Measurements from ENCODE around the gene CFAP299.
A peak's percentile ranks its signal among the peaks of the same experiment; 100 is the strongest.
"Not testable (repeated sequence)": the region's sequence is repeated elsewhere in the genome, so short reads cannot be mapped to it uniquely, and the experiment has no call there.

CFAP299 gene

DNA sequence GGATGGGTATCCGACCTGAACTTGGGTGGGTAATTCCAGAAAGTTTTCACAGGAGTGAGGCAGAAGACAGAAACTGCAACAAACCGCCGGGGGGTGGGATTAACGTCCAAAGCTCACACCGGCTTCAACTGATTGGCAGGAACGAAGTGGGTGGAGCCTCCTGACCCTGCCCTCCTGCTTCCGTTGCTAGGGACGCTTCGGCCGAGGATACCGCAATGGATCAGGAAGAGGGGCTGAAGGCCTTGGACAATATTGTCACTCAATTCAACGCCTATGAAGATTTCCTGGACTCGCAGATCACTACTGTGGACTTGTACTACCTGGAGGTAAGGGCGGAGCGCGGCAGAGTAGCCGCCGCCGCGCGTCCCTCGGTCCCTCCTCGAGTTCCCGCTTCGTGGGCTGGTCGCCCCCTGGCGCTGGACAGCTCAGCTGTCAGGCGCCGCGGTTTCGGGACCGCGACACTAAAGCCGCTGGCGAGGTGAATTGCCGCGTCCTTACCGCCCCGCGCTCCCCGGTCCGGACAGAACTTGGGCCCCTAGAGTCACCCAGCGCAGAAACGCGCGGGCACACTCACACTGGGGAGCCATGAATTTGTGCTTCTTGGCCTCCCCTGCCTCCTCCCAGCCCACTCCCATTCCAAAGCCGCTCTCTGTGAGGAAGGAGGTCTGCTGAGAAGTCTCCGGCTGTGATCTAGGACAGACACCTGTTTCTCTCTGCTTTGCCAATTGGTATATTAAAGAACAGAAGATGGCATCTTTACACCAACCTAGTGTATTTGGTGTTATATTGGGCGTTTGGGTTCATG, at the start of gene CFAP299:
CFAP299 (plus strand) TSS at position 177 of the 805 bp plus-strand sequence.
- DNase-seq, result peak; percentile 53 to 55

- no peak for DNase-seq
These were observed 49.1 kb upstream of the CFAP299 start for GRCh38 chr4:80286451-80286850.

DNA sequence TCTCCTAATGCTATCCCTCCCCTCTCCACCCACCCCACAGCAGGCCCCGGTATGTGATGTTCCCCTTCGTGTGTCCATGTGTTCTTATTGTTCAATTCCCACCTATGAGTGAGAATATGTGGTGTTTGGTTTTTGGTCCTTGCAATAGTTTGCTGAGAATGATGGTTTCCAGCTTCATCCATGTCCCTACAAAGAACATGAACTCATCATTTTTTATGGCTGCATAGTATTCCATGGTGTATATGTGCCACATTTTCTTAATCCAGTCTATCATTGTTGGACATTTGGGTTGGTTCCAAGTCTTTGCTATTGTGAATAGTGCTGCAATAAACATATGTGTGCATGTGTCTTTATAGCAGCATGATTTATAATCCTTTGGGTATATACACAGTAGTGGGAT, 44.9 kb upstream of the CFAP299 start:
- DNase-seq, result not testable (repeated sequence)

DNA sequence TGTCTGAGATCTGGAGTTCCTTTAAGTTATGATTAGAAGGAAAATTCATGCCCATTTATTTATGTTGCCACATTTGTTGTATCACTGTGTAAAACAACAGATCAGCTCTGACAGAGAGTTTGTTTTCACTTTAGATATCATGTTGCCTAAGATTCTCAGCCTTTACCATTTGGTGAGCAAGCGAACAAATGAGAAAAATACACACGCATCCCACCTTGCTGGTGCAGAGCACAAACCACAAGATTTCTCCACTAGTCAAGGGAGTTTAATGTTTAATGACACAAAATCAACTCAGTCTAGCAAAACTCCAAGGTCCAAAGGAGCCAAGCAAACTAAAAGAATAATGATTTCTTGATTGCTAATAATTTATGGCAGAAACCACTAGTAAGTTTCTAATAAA, 41.3 kb upstream of the CFAP299 start:
- DNase-seq, result no peak

GRCh38 chr4:80295336-80295735, 40.2 kb upstream of the CFAP299 start:
- no peak for DNase-seq

DNA sequence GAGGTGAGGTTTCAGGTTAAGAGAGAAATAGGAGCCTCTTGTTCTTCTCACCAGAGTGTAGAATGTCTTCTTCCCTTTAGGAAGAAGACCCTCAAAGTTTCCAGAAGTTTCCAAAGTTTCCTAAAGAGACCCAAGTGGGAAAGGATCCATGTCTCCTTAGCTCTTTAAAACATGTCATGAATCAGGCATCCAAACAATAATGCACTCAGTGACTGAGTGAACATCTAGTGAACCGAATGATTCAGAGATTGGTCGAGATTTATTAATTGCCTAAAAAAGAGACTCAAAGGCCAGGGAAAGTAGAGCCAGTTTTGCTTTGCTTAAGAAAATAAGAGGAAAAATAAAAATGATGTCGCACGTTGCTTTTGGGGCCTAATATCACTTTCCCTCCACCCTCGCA, 39.7 kb upstream of the CFAP299 start:
- DNase-seq, result no peak

DNA sequence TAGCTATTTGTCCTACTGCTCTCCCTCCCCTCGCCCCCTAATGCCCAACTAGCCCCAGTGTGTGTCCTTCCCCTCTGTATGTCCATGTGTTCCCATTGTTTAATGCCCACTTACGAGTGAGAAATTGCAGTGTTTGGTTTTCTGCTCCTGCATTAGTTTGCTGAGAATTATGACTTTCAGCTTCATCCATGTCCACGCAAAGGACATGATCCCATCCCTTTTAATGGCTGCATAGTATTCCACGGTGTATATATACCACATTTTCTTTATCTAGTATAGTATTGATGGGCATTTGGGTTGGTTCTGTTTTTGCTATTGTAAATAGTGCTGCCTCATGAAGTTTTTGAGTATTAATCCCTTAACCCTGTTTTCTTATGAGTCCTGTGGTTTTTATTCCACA, 33.6 kb upstream of the CFAP299 start:
- DNase-seq, result no peak

GRCh38 chr4:80302616-80303223, 32.8 kb upstream of the CFAP299 start:
- no peak for DNase-seq

GRCh38 chr4:80305466-80305865, 30.1 kb upstream of the CFAP299 start:
- no peak for DNase-seq

DNA sequence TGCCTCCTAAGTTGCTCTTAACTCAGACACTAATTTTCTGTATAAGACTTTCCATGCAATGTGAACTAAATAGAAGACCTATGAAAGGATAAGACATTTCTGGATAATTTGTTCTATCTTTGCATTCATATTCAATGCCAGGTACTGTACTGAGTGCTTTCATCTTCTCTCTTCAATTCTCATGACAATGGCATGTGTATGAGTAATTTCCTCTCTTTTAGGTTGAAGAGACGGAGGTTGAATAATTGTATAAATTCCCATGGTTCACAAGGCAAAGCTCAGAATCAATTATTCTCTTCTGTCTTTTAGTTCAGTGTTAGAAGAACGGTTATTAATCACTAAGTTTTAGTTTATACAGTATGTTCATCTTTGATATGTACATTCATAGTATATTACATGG, 29.3 kb upstream of the CFAP299 start:
- no peak for DNase-seq

- DNase-seq, result no peak
These were observed 28.3 kb upstream of the CFAP299 start for GRCh38 chr4:80307183-80307735.

DNA sequence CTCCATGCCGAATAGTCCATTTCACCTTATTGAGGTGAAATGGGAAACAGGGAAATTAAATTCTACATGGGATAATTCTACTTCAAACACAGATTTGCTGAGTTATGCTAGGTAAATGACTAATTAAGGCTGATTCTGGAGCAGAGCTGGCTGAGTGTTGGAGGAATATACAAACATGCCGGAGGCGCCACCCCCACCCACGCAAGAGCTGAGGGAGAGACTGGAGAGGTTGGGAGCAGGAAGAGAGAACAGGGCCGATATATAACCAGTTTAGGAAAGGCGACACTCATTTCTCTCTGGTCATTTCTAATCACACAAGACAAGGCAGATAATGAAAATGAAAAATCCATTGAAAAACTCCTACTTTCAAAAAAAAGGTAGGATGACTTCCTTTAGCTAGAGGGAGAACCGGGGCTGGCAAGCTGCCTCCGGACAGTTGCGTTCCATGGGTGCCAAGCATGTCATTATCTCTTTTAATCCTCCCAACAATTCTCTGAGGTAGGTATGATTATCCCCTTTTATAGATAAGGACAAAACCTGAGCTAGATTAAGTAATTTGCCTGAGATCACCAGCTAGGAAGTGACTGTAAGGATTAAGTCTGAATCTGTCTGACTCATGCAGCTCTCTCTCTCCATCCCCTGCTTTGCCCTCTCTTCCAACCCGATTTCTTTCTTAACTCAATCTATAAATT, 27.6 kb upstream of the CFAP299 start:
- DNase-seq, result no peak

GRCh38 chr4:80308466-80308822, 27.1 kb upstream of the CFAP299 start:
- no peak for DNase-seq

GRCh38 chr4:80309294-80310004, 26.1 kb upstream of the CFAP299 start:
- DNase-seq, result no peak

GRCh38 chr4:80311130-80311529, 24.4 kb upstream of the CFAP299 start:
- no peak for DNase-seq

GRCh38 chr4:80312124-80312523, 23.4 kb upstream of the CFAP299 start:
- DNase-seq, result no peak

DNA sequence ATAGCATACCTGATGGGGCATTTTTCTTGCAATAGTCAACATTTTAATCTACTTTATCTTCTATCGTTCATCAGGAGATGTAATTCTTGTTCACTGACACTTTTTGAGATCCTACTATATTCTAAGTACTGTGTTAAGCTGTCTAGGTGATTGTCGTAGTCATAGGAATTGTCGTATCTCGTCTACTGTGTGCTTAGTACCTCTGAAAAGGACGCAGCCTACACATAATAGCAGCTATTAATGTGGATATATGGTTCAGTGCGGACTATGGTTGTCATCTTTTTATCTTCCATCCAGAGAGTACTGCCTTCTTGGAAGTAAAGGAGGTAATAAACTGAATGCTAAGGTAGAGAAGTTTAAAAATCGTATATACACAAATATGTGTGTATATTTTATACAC, 21.9 kb upstream of the CFAP299 start:
- no peak for DNase-seq

DNA sequence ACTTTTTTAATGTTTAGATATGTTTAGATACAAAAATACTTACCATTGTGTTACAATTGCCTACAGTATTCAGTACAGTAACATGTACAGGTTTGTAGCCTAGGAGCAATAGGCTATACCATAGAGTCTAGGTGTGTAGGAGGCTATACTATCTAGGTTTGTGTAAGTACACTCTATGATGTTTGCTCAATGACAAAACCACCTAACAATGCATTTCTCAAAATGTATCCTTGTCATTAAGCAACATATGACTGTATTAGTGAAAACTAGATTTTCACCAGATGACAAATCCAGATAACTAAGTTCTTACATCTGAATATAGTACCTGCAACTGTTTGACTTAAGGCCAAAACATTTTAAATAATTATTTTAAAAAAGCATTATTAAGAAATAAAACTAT, 19.7 kb upstream of the CFAP299 start:
- DNase-seq, result not testable (repeated sequence)

- DNase-seq, result no peak
These were observed 14.2 kb upstream of the CFAP299 start for GRCh38 chr4:80321341-80321740.

GRCh38 chr4:80321776-80322175, 13.8 kb upstream of the CFAP299 start:
- DNase-seq, result no peak

GRCh38 chr4:80322716-80323115, 12.8 kb upstream of the CFAP299 start:
- no peak for DNase-seq

DNA sequence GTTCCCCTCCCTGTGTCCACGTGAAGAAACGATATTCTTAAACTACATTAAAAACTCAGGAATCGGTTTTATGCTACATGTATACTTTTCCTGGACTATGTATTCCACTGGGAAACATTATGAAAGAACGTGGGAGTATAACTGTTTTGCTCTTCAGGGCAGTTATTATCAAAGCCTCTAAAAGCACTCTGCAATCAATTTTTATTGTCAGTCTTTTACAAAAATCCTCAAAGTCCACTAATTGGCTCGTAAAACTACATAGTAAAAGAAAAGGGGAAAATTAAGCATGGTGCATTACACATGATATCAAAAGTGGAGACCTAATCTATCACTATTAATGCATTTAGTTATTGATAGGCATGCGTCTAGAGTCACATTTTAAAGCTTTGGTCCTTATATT, 11.4 kb upstream of the CFAP299 start:
- no peak for DNase-seq

DNA sequence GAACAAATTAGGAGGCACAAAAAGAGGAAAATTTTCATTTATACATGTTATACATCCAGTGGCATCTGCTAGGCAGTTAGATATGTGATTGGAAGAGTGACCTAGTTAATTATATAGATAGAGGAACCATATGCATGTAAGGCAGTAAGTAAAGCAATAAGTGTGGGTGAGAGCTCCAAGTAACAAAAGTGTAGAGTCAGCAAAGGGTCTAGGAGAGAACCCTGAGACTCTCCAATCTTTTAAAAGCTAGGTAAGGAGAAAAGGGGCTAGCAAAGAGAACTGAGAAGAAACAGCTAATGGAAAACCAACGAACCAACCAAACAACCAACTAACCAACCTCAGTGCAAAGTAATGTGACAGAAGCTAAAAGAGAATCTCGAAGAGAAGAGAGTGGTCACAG, 3.8 kb upstream of the CFAP299 start:
- DNase-seq, result no peak

All from stimulated activated CD4-positive, alpha-beta T cell treated with anti-CD3 and anti-CD28 coated beads, Interleukin-4, amount 100 ng/mL, for 4 hours (primary cell).